ENCODE measurements around the gene HOXA6.
A peak's percentile ranks its signal among the peaks of the same experiment; 100 is the strongest.

The HOXA6 gene

DNA sequence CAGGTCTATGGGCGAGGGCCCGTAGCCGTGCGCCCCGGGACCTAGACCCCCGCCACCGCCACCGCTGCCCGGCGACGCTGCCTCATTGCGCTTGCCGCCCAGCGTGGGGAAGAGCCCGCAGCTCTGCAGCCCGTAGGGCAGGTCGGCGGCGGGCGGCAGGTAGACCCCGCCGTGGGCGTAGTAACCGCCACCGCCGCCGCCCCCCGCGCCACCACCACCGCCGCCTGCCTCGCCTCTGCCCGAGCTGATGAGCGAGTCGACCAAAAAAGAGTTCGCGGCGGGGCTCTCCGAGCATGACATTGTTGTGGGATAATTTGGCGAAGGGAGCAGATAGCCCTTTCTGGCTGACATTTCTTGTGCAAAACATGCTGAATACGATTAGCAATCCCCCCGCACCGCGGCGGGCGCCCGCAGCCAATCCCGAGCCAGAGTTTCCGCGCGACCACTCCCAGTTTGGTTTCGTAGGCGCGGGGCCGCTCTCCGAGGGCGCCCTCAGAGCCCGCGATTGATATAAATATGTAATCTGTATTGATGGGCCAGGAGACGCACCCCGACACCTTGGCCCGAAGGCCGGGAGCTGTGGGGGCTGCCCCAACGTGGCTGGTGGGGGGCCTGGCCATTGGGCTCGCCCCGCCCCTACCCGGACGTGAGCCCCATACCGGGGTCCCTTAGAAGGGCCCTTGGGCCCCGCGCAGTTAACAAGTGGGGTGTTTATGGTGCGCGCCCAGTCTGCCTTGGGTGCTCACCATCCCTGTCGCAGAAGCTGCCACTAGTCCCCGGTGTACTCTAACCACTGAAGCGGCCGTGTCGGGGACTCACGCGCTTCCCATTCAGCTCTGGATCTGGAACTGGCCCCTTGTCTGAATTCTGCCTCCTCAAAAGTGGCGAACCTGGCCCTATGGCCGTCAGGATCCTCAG lies 26.6 kb upstream of the HOXA6 start, which contains the start of gene HOXA10:
Gene HOXA10, minus strand, starts transcription at position 365 of the 918 bp plus-strand sequence. Its CDS starts 14 bp downstream, at position 351.
- DNase-seq (ENCODE audit: low read depth in 2 of 3, low spot score in 1 of 3) = no peak

- no peak for DNase-seq (ENCODE audit: low read depth in 2 of 3, low spot score in 1 of 3)
These were observed 26.0 kb upstream of the HOXA6 start for GRCh38 chr7:27173511-27173955.

GRCh38 chr7:27172823-27173510 lies 25.4 kb upstream of the HOXA6 start:
- DNase-seq (ENCODE audit: low read depth in 2 of 3, low spot score in 1 of 3) = no peak

DNA sequence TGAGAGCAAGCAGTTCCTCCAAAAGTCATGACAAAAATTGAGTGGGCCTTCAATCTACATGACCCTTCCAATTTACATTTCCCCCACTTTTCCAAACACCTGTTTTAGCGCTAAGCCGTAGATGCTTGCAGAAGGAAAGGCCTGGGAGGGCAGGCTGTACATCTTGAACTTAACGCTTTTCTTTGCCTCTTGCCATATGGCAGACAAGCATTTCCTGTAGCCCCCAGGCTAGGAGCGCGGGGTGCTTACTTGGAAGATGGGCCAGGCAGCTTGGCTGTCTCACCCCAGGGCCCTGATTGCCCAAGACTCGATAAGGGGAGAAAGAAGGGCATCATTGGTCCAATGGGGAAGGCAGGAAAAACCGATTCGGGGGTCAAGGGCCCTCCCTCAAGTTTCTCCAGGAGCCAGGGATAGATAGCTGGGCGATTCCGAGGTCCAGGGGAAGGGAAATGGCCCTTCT lies 24.8 kb upstream of the HOXA6 start:
- DNase-seq (ENCODE audit: low read depth in 2 of 3, low spot score in 1 of 3) = no peak

- no peak for DNase-seq (ENCODE audit: low read depth in 2 of 3, low spot score in 1 of 3)
These were observed 24.2 kb upstream of the HOXA6 start for GRCh38 chr7:27171637-27172314.

DNA sequence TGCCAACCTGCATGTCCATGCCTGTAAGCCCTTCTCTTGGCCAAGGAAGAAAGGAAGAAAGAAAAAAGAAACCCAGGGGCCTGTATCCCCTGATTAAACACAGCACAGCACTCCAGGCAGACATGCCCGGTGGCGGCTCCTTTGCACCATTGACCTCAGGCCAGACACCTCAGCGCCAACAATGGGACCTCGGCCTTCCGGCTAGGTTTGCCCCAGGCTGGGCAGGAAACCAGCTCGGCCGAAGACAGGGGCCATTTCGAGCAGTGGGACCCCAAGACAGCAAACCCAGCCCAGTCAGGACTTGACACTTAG lies 23.7 kb upstream of the HOXA6 start:
- DNase-seq (ENCODE audit: low read depth in 2 of 3, low spot score in 1 of 3) = no peak

DNA sequence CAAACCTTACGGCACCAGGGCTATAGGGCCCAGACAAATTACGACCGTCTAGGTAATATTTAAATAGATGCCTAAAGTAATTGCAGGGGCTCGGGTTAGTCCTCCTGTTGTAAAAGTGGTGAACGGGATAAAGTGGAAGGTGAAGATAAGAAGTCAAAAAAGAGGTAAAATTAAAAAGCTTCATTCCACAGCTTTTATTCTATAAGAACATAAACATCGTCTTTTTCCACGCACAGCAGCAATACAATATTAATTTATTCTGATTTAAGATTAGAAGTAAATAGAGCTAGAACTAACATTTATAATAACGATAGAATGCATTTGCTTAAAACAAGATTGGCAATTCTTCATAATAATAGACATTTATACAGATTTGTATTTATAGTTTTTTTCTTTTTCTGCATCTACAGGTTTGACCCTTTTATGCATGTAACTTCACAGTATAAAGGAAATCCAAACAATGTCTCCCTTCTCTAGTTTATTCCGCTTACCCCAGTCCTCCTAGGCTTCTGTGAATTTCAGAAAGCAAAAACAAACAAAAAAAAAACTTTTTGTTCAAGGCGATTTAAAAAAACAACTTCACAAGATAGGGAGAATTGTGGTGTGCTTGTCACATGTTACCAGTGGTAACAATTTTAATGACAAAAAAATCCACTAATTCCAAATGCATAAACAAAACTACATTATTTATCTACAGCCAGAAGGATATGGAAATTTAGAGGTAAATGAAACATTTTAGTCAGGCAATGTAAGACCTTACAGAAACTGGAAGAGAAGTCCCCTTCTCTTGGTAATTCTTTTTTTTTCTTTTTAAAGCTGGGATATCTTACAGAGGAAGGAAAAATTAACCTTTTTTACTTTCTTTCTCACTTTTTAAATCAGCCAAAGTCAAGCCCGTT lies 23.1 kb upstream of the HOXA6 start:
- DNase-seq (ENCODE audit: low read depth in 2 of 3, low spot score in 1 of 3) = no peak

GRCh38 chr7:27169658-27170425 lies 22.3 kb upstream of the HOXA6 start:
- DNase-seq (ENCODE audit: low read depth in 2 of 3, low spot score in 1 of 3) = no peak

DNA sequence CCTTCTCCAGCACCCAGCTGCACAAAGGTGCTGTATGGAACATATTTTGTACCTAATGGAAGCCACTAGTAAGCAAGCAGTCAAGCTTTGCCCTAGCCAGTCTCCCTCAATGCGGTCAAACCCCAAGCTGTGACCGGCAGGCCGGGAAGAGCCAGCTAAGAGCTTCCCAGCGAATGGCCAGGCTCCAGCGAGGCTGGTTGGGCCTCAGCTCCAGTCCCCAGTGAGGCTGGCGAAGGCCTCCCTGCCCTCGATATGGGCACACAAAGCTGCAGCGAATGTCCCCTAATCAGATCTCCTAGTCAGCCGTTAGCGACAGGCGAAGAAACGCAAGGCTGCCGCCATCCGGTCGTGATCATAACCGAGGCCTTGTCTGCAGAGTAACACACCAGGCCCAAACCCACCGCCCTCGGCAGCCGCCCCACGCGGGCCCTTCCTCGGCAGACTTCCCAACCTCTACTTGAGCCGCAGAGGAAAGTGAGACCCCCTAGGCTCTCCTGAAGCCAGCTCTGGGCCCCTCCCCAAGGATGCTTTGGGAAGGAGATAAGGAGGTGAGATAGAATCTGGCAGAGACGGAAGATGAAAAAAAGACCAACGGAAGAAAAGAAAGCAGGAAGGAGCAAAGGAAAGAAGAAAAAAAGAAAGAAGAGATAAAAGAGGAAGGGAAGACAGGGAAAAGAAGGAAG lies 20.8 kb upstream of the HOXA6 start:
- DNase-seq (ENCODE audit: low read depth in 2 of 3, low spot score in 1 of 3) = peak in 1 of 3 donors; percentile 22

DNA sequence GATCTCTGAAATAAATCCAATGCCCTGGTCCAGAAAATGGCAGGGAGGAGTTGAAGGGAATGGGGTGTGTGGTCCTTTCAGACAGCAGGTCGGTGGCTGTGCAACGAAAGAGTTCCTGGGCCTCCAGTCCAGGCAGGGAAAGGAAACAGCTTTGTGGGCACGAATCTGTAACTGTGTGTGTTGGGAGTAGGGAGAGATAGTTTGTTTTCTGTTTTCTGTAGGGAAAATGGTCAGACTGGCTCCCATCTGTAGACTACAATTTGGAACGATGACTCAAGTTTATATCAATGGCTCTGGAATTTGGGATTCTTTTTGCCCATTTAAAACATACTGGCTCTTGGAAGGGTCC lies 20.3 kb upstream of the HOXA6 start:
- DNase-seq (ENCODE audit: low read depth in 2 of 3, low spot score in 1 of 3) = no peak

GRCh38 chr7:27166531-27167505 lies 19.2 kb upstream of the HOXA6 start:
- DNase-seq (ENCODE audit: low read depth in 2 of 3, low spot score in 1 of 3) = no peak

DNA sequence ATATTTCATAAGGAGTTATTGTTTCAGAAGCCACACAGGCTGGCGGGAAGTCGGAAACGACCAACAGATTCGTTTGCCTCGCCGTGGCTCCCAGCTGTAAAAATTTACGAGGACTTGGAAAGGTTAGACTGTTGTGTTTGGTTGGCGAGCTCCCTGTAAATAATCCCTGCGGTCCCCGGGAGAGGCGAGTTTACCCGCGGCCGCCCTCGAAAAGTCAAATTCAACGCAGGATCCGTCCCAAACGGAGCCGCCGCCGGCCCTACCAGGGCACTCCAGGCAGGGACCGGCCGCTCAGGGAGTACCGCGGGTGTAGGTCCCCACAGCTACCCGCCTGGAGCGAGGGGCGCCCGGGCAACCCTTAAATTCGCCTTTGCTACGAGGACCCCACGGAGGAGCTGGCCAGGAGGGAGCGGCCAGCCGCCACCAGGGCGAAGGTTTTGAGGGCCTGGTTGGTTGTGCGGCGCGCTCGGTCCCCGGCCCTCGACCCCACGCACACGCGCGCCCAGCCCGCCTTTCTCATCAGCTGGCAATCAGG lies 18.5 kb upstream of the HOXA6 start:
- no peak for DNase-seq (ENCODE audit: low read depth in 2 of 3, low spot score in 1 of 3)

- DNase-seq (ENCODE audit: low read depth in 2 of 3, low spot score in 1 of 3) = no peak
These were observed 17.8 kb upstream of the HOXA6 start, which contains the start of gene HOXA9 for GRCh38 chr7:27165089-27165995. HOXA9 (minus strand) TSS chr7:27165537; CDS start chr7:27165457, 80 bp downstream.

DNA sequence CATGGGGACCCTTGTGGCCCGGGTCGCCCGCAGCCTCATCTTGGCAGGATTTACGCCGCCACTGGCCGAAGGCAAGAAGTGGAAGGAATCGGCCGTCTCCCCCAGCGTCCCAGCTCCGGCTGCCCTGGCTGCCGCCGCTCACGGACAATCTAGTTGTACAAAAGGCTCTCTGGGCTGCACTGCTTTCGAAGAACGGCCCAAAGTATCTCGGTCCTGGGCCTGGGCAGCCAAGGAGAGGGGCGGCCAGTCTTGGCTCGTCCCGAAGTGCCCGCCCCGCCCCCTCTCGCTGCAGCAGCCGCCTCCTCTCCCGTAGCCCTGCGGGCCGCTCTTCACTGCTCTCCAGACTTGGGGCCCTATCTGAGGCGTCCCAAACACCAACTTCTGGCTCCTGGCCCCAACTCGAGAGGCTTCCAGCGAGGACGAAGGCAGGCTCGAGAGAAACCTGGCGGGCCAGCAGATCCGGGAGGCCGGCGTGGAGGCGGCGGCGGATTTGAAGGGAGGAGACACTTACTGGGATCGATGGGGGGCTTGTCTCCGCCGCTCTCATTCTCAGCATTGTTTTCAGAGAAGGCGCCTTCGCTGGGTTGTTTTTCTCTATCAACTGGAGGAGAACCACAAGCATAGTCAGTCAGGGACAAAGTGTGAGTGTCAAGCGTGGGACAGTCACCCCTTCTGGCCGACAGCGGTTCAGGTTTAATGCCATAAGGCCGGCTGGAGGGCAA lies 17.0 kb upstream of the HOXA6 start:
- no peak for DNase-seq (ENCODE audit: low read depth in 2 of 3, low spot score in 1 of 3)

DNA sequence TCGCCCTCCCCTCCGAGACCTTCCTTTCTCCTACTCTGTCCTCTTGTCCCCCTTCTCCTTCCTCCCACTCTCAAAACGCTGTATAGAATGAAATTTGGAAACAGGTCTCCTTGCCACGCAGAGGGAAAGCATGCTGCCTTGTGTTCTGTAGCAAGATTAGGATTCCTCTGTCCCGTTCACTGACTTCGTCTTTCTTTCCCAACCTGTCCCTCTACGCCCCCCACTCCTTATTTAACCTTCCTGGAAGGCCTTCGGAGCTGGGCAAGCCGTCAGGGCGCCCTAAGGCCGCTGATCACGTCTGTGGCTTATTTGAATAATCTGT lies 16.4 kb upstream of the HOXA6 start:
- no peak for DNase-seq (ENCODE audit: low read depth in 2 of 3, low spot score in 1 of 3)

GRCh38 chr7:27163288-27164044 lies 15.9 kb upstream of the HOXA6 start:
- no peak for DNase-seq (ENCODE audit: low read depth in 2 of 3, low spot score in 1 of 3)

Measured in stimulated activated CD4-positive, alpha-beta T cell treated with anti-CD3 and anti-CD28 coated beads, Interleukin-12 subunit alpha, Interleukin-12 subunit beta, amount 100 ng/mL, for 48 hours (primary cell).